MM.1S (cell line): ENCODE data around the gene TUFT1.

Experiments used
- DNase-seq: peaks from one replicate; pipeline ENCODE4 v3.0.0-alpha.2; 2015
- H2AFZ ChIP-seq: fragments of 300-600 bp; sonication (generic); 2 replicates; pipeline ENCODE4 v1.6.0; 2016; ENCODE audit warnings: antibody characterized with exemption, low read length
- H3F3A ChIP-seq: fragments of 300-600 bp; sonication (generic); 2 replicates; pipeline ENCODE4 v1.6.1; 2016; ENCODE audit warnings: mild to moderate bottlenecking, antibody characterized with exemption, low read length, moderate library complexity, mixed read lengths; ENCODE audit not compliant: insufficient read depth
- H3K27ac ChIP-seq: fragments of 300-600 bp; sonication (generic); 2 replicates; pipeline ENCODE4 v1.5.1; 2016; ENCODE audit warnings: mild to moderate bottlenecking, low read length
- H3K27me3 ChIP-seq: fragments of 300-600 bp; sonication (generic); replicated peaks from 2 replicates; pipeline ENCODE4 v1.6.0; 2016; ENCODE audit warnings: low read length; ENCODE audit not compliant: insufficient read depth
- H3K36me3 ChIP-seq: fragments of 300-600 bp; sonication (generic); replicated peaks from 2 replicates; pipeline ENCODE4 v1.6.1; 2016; ENCODE audit warnings: mild to moderate bottlenecking, low read length, mixed read lengths; ENCODE audit not compliant: insufficient read depth
- H3K4me1 ChIP-seq: fragments of 300-600 bp; sonication (generic); 2 replicates; pipeline ENCODE4 v1.6.1; 2016; ENCODE audit warnings: low read length, mixed read lengths
- H3K4me2 ChIP-seq: fragments of 300-600 bp; sonication (generic); 2 replicates; pipeline ENCODE4 v1.6.0; 2016; ENCODE audit warnings: low read depth, low read length
- H3K4me3 ChIP-seq: fragments of 300-600 bp; sonication (generic); 2 replicates; pipeline ENCODE4 v1.5.1; 2016; ENCODE audit warnings: low read length, mixed read lengths
- H3K79me2 ChIP-seq: fragments of 300-600 bp; sonication (generic); 2 replicates; pipeline ENCODE4 v1.6.1; 2016; ENCODE audit warnings: mixed run types, low read length, mixed read lengths
- H3K9ac ChIP-seq: fragments of 300-600 bp; sonication (generic); 2 replicates; pipeline ENCODE4 v1.6.1; 2016; ENCODE audit warnings: low read length, mixed read lengths
- H3K9me2 ChIP-seq: fragments of 300-600 bp; sonication (generic); replicated peaks from 2 replicates; pipeline ENCODE4 v1.6.1; 2016; ENCODE audit warnings: mild to moderate bottlenecking, low read length, mixed read lengths; ENCODE audit not compliant: insufficient read depth
- H3K9me3 ChIP-seq: fragments of 300-600 bp; sonication (generic); replicated peaks from 2 replicates; pipeline ENCODE4 v1.6.1; 2016; ENCODE audit warnings: mild to moderate bottlenecking, low read length, mixed read lengths; ENCODE audit not compliant: insufficient read depth
- H4K20me1 ChIP-seq: fragments of 300-600 bp; sonication (generic); 2 replicates; pipeline ENCODE4 v1.6.1; 2016; ENCODE audit warnings: mild to moderate bottlenecking, low read length, moderate library complexity, mixed read lengths; ENCODE audit not compliant: insufficient read depth
- CTCF ChIP-seq: fragments of 300-600 bp; sonication (generic); IDR thresholded peaks from 2 replicates; pipeline ENCODE4 v1.5.1; 2016; ENCODE audit warnings: antibody characterized with exemption, low read length, mixed read lengths
- EZH2 ChIP-seq: fragments of 300-600 bp; sonication (generic); optimal IDR thresholded peaks from 2 replicates; pipeline ENCODE3; 2017; ENCODE audit warnings: low read depth, mild to moderate bottlenecking, antibody characterized with exemption, low read length, mixed read lengths
- EZH2phosphoT487 ChIP-seq: fragments of 300-600 bp; sonication (generic); IDR thresholded peaks from 2 replicates; pipeline ENCODE4 v1.6.1; 2018; ENCODE audit warnings: antibody characterized with exemption, low read length

The TUFT1 gene

GRCh38 chr1:151502859-151503780, 37.0 kb upstream of the TUFT1 start:
- Histone ChIP-seq H3K4me1 (peaks cover 4% of the 10 kb centered on the region; the same call in 1 of the 2 replicates), H3K79me2 (no peaks in the 10 kb centered on the region), H3K27ac (no peak overlapping the region), H3K9me2 (no peaks in the 10 kb centered on the region), H4K20me1 (no peaks in the 10 kb centered on the region), H3K9ac (no peak overlapping the region), H2AFZ (no peak overlapping the region), H3K9me3 (no peaks in the 10 kb centered on the region), H3K4me2 (no peak overlapping the region), H3K36me3 (no peaks in the 10 kb centered on the region), H3K27me3 (no peaks in the 10 kb centered on the region), H3K4me3 (no peak overlapping the region), H3F3A (peaks cover 4% of the 10 kb centered on the region; the same call in 1 of the 2 replicates)
- peak; percentile 40 for DNase-seq
- TF ChIP-seq CTCF, result no peak
- no peak for TF ChIP-seq EZH2
- TF ChIP-seq EZH2phosphoT487, result no peak

GRCh38 chr1:151504252-151504651, 35.9 kb upstream of the TUFT1 start:
- Histone ChIP-seq H3K4me3 (no peak overlapping the region), H3K4me2 (no peak overlapping the region), H3K4me1 (peaks cover 4% of the 10 kb centered on the region; the same call in 1 of the 2 replicates), H4K20me1 (no peaks in the 10 kb centered on the region), H3K9ac (no peak overlapping the region), H2AFZ (no peak overlapping the region), H3K9me2 (no peaks in the 10 kb centered on the region), H3K36me3 (no peaks in the 10 kb centered on the region), H3F3A (peaks cover 4% of the 10 kb centered on the region; the same call in 1 of the 2 replicates), H3K9me3 (no peaks in the 10 kb centered on the region), H3K79me2 (no peaks in the 10 kb centered on the region), H3K27me3 (no peaks in the 10 kb centered on the region), H3K27ac (no peak overlapping the region)
- no peak for DNase-seq
- no peak for TF ChIP-seq EZH2

GRCh38 chr1:151504759-151505158, 35.4 kb upstream of the TUFT1 start:
- peaks cover 4% of the 10 kb centered on the region; the same call in 1 of the 2 replicates for H3F3A ChIP-seq
- H3K79me2 ChIP-seq, result no peaks in the 10 kb centered on the region
- TF ChIP-seq EZH2 (no peak), CTCF (no peak), EZH2phosphoT487 (no peak)
- no peak for DNase-seq
- H3K27me3 ChIP-seq, result no peaks in the 10 kb centered on the region
- H3K9me2 ChIP-seq, result no peaks in the 10 kb centered on the region
- no peak overlapping the region for H3K27ac ChIP-seq
- no peak overlapping the region for H3K4me3 ChIP-seq
- H3K36me3 ChIP-seq, result no peaks in the 10 kb centered on the region
- peaks cover 4% of the 10 kb centered on the region; the same call in 1 of the 2 replicates for H3K4me1 ChIP-seq
- H3K9ac ChIP-seq, result no peak overlapping the region
- no peaks in the 10 kb centered on the region for H4K20me1 ChIP-seq
- no peak overlapping the region for H3K4me2 ChIP-seq
- H3K9me3 ChIP-seq, result no peaks in the 10 kb centered on the region
- no peak overlapping the region for H2AFZ ChIP-seq

- no peaks in the 10 kb centered on the region for H3K36me3 ChIP-seq
- H3K9me3 ChIP-seq, result no peaks in the 10 kb centered on the region
- DNase-seq, result no peak
- H3K9ac ChIP-seq, result no peak overlapping the region
- no peaks in the 10 kb centered on the region for H4K20me1 ChIP-seq
- no peaks in the 10 kb centered on the region for H3K9me2 ChIP-seq
- 0 out of 2 replicates have a peak, but pooled peaks cover 9% of the 10 kb centered on the region for H3K27me3 ChIP-seq
- no peak overlapping the region for H3K4me2 ChIP-seq
- H3K4me3 ChIP-seq, result no peak overlapping the region
- H3K79me2 ChIP-seq, result peaks cover 6% of the 10 kb centered on the region; the same call in 1 of the 2 replicates
- TF ChIP-seq CTCF (no peak), EZH2 (no peak), EZH2phosphoT487 (no peak)
- peaks cover 29% of the 10 kb centered on the region for H3F3A ChIP-seq
- peaks cover 19% of the 10 kb centered on the region for H3K4me1 ChIP-seq
- H2AFZ ChIP-seq, result no peak overlapping the region
- H3K27ac ChIP-seq, result no peak overlapping the region
These were observed 31.3 kb upstream of the TUFT1 start for GRCh38 chr1:151508833-151509232.
